PC-3 (cell line): ENCODE results near the gene KRTAP4-11.
"Not testable (repeated sequence)": the region's sequence is repeated elsewhere in the genome, so short reads cannot be mapped to it uniquely, and the experiment has no call there.

ENCODE experiments used
- CTCF ChIP-seq: fragments of 300-600 bp; sonication (generic); conservative IDR thresholded peaks from 2 replicates; pipeline ENCODE4 v1.5.1; 2017; ENCODE audit warnings: antibody characterized with exemption, low read depth, mild to moderate bottlenecking, low read length
- EZH2 ChIP-seq: fragments of 300-600 bp; sonication (generic); IDR thresholded peaks from one replicate; pipeline ENCODE4 v1.6.1; 2017; ENCODE audit warnings: antibody characterized with exemption, mild to moderate bottlenecking, low read length; ENCODE audit not compliant: unreplicated experiment

DNA sequence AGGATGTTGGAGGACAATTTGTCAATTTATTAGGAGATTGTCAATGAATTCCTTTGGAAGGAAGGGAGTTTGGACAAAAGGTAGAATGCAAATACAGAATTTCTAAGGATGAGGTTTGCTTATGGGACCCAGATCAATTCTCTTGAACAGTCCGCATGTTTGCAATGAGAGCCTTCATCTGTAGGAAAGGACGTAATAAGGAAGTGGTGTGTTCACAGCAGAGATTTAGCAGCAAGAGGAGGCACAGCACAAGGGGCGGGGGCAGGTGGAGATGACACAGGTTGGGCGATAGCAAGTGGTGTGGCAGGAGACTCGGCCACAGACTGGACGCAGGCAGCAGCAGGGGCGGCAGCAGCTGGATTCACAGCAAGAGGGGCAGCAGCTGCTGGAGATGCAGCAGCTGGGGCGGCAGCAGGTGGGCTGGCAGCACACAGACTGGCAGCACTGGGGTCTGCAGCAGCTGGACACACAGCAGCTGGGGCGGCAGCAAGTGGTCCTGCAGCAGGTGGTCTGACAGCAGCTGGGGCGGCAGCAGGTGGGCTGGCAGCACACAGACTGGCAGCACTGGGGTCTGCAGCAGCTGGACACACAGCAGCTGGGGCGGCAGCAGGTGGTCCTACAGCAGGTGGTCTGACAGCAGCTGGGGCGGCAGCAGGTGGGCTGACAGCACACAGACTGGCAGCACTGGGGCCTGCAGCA, 5.3 kb upstream of the KRTAP4-11 start:
- not testable (repeated sequence) for TF ChIP-seq CTCF, EZH2
